GM12872 (cell line): ENCODE measurements around the gene WDR45.

ENCODE experiments used
- CTCF ChIP-seq: IDR thresholded peaks from 3 replicates; pipeline ENCODE4 v1.5.1; 2011; ENCODE audit warnings: low read depth, mild to moderate bottlenecking, low read length, moderate library complexity; ENCODE audit not compliant: insufficient read depth

The WDR45 gene

GRCh38 chrX:49029876-49030275 lies 49.8 kb downstream of the WDR45 start:
- no peak for TF ChIP-seq CTCF
